Measurements from ENCODE around the gene RAB37.

Gene RAB37

DNA sequence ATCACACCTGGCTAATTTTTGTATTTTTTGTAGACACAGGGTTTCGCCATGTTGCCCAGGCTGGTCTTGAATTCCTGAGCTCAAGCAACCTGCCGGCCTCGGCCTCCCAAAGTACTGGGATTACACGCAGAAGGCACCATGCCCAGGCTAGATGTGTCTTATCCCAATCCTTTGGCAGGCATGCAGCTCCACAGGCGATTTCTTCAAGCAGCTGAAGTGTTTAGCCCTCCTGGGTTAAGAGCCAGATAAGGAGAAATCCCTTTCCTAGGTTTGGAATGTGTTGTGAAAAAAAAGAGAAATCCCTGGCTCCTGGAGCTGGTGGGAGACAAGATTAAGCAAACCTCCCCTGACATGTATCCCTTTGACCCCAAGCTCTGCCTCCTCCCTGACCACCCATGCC lies 9.3 kb downstream of the RAB37 start:
- no peak for DNase-seq

DNA sequence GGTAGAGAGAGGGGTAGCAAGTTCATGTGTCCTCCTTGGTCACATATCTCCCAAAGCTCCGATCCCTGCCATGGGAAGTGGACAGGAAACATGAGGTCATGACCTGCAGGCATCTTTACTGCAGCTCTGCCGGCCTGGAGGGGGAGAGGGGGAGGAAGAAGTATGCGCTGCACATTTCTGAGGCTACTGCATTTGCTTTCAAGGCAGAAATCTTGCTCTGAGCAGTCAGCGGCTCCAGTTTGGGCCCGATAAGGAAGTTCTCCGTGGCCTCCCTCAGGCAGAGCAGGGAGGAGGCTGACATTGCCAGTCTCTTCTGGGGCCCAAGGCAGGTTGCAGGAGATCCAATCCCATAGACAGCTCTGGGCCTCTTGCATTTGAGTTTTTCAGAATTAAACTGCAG lies 9.9 kb downstream of the RAB37 start:
- no peak for DNase-seq

DNA sequence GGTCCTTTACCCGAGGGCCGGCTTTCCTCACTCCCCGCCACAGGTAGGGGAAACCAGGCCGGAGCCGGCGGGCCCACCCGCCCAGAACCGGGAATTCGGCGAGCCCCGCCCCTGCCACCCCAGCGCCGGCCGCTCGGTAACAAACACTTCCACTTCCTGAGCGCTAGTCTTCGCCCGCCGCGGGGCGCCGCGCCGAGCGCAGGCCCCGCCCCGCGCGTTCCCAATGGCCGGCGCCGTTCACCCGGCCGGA lies 11.1 kb downstream of the RAB37 start:
- no peak for DNase-seq

DNA sequence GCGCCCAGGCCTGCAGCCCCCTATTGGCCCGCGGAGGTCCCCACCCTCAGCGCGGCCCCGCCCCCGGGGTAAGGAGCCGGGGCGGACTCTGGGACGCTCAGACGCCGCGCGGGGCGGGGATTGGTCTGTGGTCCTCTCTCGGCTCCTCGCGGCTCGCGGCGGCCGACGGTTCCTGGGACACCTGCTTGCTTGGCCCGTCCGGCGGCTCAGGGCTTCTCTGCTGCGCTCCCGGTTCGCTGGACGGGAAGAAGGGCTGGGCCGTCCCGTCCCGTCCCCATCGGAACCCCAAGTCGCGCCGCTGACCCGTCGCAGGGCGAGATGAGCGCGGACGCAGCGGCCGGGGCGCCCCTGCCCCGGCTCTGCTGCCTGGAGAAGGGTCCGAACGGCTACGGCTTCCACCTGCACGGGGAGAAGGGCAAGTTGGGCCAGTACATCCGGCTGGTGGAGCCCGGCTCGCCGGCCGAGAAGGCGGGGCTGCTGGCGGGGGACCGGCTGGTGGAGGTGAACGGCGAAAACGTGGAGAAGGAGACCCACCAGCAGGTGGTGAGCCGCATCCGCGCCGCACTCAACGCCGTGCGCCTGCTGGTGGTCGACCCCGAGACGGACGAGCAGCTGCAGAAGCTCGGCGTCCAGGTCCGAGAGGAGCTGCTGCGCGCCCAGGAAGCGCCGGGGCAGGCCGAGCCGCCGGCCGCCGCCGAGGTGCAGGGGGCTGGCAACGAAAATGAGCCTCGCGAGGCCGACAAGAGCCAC lies 11.6 kb downstream of the RAB37 start, which contains the start of gene NHERF1:
TSS of gene NHERF1 (plus strand) at position 100 of the 750 bp plus-strand sequence. CDS start at position 319, 219 bp downstream.
- DNase-seq: peak; percentile 93 to 94

DNA sequence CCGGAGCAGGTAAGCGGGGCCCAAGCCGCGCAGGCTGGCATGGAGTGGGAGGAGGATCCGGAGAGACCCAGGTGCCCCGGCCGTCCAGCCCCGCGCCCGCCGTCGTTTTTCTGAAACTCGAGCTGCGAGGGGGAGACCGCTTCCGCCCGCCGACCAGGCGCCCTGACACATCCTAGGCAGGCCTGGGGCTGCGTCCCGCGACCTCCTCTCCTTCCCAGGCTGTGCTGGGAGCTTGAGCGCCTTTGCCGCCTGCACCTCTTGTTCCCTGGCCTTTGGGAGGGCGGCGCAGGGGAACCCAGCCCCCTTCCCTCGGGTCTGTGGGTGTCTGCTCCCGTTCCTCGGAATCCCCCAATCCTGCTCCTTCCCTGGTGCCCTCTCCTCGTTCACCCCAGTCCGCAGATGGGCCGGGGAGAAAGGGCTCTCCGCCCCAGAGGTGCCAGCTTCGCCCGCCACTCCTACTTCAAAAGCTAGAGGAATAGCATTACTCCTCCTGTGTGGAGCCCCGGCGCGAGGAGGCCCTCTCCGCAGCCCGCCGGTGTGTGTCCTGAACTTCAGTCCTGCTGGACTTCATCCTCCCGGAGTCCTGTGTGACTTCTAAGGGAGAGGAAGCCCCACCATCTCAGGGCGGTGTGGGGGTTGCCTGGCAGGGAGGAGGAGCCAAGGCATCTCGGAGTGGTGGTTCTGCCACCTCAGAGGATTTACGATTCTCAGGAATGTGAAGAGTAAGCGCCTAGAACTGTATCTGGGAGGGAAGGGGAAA lies 12.4 kb downstream of the RAB37 start:
- DNase-seq: peak; percentile 58 to 62

DNA sequence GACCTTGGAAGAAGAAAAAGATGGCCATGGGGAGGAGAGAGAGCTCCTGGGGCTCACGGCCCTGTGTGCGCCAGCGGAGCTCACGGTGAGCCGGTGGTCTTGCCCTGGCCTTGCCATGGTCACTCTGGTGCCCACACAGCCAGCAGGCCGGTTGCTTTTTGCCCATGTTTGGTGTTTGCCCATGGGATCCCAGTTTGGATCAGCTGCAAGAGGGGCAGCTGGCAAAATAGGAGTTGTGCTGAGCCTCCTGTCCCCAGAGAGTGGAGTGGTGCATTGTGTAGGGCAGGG lies 12.9 kb downstream of the RAB37 start:
- no peak for DNase-seq

DNA sequence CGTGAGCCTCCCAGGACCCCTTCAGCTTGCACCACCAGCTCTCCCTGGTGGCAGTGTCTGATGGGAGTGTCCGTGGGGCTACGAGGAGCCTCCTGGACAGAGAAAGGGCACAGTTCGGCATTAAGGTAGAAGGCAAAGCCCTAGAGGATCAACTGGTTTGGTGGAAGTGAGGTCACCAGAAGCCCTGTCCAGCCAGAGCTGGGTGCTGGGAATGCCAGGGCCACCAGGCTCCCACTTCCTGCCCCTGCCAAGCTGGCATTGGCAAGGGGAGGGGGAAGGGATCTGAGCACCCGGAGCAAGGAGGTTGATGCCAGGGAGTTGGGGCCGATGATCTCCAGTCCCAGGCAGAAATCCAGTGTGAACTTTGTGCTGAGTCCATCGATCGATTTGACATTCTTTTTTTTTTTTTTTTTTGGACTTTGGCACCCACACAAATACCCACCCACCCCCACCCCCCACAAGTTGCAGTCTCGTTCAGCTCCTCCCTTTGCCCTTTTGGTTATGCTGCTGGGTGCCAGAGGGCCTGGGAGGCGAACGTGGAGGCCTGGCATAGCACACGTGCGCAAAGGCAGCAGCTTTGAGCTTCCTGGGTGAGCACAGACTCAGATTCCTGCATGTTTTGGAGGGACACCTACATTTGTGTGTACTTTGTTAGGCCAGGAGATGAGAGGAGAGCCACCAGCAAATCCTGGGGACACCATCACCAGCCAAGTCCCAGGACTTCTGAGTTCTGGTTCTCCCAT lies 13.4 kb downstream of the RAB37 start:
- peak in 1 of 2 experiments; percentile 48 for DNase-seq

DNA sequence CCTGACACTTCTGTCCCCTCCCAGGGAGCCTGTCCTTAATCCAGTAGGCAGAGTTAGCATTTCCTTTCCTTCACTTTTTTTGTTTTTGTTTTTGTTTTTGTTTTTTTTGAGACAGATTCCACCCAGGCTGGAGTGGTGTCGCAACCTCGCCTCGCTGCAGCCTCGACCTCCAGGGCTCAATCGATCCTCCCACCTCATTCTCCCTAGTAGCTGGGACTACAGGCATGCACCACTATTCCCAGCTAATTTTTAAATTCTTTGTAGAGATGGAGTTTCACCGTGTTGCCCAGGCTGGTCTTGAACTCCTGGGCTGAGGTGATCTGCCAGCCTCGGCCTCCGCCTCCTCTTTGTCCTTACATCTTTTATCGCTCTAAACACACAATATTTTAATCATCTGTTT lies 15.4 kb downstream of the RAB37 start:
- no peak for DNase-seq

DNA sequence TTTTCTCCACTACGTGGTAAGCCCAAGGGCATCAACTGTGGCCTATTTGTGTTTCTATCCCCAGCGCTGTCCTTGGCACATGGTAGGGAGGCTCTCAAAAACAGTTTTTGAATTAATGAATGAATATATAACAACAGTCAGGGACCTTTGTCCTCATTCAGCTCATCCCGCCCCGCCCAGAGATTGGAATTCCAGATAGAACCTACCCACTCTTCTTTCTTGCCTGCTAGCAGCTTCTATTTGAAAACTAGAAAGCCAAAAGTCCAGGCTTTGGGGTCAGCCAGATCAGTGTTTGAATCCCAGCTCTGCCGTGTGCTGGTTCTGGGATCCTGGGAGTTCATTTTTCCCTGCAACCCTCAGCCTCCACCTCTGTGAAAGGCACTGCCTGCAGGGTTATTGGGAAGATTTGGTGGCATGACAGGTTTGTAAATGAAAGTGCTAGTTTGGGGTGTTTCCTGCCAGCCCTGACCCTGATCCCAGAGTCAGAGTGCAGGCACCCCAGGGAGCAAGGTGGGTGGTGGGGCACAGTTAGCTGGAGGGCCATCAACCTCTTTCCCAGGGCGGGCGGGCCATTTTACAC lies 15.9 kb downstream of the RAB37 start:
- DNase-seq: no peak

DNA sequence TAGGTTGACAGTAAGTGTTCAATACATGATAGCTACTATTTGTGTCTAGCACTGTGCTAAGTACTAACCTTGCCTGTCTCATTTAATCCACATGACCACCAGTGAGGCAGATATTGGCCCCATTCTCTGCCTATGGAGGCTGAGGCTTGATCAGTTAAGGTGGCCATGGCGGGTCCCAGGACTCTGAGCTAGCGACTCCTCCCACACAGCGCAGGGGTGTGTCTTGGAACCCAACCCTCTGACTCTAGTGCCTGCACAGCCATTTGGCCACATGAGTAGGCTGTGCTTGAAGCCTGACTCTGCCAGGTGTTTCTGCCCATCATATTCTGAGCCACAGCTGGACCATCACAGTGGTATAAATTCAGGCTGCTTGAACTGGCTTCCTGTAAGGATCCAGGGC lies 17.8 kb downstream of the RAB37 start:
- no peak for DNase-seq

DNA sequence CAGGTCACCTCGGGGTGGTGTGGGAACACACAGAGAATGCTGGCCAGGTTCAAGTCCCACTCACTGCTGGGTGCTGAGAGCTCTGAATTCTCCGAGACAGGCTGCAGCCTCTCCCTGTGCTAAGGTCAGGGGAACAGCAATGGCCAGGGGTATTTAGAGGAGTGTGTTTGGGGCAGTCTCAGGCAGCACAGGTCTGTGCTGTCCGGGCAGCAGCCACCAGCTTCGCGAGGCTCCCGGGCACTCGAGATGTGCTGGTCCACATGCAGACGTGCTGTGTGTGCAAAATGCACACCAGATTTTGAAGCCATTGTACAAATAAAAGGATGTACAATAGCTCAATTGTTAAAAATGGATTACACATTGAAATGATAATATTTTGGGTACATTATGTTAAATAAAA lies 18.5 kb downstream of the RAB37 start:
- DNase-seq: no peak

DNA sequence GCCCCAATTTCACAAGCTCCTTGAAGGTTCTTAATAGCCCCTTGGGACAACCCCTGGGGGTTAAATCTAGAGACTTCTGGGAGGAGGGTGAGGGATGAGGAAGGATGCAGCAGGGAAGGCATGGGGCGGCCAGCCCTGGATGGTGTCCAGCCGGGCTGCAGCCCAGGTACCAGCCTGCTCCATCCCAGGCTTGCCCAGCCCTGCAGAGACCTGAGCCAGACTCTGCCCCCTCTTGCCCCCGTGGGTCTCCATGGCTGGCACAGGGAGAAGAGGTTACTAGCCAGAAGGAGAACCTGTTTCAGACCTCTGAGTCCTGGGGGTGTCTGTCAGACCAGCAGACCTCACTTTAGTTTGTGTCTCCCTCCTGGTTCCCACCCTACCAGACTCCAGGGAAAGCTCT lies 19.8 kb downstream of the RAB37 start:
- DNase-seq: no peak

DNA sequence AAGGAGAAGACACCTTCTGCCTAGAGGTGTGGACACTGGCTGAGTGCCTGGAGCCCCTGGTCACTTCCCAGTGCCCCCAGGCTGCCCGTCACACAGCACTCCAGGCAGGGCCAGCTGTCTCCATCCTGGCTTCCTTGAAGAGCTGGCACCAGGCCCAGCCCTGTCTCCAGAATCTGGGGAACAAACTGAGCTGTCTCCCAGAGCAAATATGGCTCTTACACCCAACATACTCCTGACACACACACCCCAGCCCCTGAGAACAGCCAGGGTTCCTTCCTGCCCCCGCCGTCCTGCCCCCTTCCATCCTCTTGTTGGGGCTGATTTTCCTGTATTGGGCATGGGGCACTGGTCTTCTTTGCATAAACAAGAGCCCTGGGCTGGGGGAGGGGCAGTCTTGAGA lies 20.4 kb downstream of the RAB37 start:
- DNase-seq: no peak

DNA sequence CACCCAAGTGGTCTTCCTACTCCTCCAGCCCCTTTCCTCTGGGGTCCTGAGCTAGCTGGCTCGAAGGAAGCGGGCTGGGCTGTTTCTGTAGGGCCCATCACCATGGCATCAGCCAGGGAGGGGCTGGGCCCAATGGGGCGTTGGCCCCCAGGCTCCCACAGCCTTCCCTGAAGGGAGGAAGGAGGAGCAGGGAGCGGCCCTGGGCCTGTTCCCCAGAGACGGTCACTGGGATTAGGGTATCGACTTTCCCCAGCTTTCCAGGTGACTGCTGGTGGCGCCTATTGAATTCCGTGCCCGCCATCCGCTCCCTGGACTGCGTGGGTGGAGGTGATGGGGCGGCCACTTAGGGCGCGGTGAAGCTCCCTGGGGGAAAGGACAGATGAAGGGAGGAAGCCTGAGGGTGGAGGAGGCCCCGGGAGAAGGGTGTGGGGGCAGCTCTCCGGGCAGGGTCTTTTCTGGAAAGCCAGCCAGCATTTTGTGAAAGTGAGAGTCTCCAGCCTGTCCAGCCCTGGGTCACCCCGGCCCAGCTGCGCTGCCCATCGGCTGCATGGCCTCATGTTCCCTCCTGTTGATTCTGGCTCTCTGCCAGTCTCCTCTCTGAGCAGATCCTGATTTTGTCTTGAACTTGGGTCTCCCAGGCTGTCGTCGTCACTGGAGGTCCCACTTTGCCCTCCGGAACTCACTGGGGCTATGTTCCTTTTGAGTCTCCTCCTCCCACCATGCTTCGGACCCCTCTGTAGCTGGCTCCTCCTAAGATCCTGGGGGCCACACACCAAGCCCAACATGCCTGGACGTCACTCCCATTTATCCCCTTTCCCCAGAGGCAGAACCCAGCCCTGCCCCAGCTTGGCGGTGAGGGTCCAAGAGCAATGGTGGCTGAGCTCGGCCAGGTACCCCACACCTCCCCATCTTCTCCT lies 21.1 kb downstream of the RAB37 start:
- DNase-seq: no peak

DNA sequence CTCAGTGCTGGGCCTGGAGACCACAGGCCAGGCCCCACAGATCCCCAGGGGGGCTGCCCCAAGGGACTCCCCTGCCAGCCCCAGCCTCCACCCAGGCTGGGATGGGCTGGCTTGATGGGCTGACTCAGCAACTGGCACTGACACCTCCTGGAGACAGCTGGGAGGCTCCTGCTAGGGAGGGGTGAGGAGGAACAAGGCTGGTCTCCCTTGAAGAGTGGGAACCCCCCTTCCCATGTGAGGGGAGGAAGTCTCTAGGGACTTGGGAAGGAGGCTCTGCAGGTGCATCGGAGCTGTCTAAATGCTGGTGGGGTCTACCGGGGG lies 21.8 kb downstream of the RAB37 start:
- DNase-seq: no peak

DNA sequence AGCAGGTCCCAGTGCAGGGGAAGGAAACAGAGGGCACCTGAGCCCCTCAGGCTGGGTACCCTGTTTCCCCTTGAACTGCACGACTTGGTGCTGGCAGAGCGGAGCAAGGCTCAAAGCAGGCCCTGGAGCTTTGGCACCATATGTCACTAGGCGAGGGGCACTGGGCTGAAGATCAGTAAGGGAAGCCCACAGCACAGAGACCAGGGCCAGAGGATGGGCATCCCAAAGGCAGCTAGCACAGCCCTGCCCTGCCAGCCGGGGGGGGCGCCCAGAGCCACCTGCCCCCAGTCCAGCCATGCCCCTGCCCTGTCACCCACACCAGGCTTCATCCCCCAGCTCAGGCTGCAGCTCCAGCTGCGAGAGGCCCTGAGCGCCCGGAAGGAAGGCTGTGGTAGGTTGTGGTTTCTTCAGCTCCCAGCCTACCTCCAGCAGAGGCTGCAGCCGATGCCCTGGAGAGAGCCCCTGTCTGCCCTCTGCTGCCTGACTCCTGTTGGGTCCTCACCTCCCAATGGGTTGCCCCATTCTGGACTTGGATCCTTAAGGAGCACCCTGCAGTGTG lies 22.3 kb downstream of the RAB37 start:
- peak in 1 of 2 experiments; percentile 59 for DNase-seq

DNA sequence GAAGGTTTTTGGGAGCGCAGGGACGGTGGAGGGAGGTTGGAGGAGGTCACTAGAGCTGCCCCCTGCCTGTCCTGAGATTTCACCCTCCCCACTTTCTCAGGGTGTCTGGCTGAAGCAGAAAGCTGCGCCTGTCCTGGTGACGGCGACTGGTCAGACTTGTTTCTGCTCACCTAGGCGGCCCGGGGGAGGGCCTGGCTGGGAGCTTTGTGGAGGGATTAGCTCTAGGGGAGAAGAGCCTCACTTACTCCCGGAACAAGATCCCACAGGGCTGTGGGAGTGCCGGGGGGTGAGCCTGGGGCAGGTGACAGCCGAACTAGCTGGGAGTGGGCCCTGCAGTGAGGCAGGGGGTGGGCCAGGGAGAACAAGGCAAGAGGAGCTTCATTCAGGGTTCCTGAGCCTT lies 22.9 kb downstream of the RAB37 start:
- DNase-seq: no peak

DNA sequence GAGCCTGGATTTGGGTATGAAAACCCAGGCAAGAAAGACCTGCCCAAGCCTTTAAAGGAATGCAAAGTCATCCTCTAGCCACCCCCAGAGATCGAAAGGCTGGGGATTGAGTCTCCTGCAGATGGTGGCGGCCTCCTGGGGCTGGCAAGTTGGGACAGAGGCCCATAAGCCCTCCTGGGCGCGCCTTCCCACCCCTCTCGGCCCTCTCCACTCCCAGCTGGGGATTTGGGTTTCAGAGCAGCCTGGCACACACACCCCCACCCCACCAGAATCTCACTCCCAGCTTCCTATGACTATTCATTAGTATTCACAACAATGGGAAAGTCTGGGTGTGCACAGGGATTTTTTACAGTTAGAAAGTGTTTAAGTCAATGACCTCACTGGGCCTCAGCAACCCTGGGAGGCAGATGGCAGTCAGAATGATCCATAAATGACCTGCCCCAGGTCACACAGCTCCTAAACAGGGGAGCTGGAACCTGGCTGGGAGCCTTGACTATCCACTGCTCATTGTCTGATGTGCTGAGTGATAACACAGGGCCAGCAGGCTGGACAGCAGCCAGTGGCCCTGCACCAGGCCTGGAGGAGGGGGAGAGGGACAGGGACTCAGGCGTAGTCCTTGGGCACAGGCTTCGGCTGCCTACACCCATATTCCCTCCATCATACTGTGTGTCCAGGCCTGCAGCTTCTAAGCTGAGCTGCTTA lies 23.5 kb downstream of the RAB37 start:
- no peak for DNase-seq

DNA sequence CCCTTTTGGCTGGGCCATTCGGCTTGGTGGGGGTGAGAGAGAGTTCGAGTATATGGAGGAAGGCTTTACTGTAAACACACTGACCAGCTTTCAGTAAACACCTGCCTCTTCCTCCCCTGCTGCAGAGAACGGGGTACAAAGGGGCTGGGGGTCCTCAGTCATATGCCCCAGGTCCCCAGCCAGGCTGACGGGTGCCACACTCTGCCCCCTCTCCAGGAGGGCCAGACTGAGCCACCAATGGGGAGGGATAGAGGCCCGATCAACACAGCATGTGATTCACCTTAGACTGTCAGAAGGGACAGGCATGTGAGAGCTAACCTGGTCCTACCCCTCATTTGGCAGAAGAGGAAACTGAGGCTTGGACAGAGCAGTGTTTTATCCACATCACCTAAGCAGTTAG lies 24.4 kb downstream of the RAB37 start:
- DNase-seq: no peak

DNA sequence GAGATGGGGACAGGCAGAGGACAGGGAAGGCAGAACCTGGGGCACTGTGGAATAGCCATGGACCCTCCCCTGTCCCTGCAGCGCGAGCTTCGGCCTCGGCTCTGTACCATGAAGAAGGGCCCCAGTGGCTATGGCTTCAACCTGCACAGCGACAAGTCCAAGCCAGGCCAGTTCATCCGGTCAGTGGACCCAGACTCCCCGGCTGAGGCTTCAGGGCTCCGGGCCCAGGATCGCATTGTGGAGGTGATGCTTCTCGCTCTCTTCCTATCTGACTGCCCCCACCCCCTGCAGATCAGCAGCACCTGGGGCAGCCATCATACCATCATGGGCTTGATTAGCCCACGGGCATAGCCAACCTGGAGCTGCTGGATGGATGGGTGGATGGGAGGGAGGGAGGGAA lies 24.9 kb downstream of the RAB37 start:
- no peak for DNase-seq

DNA sequence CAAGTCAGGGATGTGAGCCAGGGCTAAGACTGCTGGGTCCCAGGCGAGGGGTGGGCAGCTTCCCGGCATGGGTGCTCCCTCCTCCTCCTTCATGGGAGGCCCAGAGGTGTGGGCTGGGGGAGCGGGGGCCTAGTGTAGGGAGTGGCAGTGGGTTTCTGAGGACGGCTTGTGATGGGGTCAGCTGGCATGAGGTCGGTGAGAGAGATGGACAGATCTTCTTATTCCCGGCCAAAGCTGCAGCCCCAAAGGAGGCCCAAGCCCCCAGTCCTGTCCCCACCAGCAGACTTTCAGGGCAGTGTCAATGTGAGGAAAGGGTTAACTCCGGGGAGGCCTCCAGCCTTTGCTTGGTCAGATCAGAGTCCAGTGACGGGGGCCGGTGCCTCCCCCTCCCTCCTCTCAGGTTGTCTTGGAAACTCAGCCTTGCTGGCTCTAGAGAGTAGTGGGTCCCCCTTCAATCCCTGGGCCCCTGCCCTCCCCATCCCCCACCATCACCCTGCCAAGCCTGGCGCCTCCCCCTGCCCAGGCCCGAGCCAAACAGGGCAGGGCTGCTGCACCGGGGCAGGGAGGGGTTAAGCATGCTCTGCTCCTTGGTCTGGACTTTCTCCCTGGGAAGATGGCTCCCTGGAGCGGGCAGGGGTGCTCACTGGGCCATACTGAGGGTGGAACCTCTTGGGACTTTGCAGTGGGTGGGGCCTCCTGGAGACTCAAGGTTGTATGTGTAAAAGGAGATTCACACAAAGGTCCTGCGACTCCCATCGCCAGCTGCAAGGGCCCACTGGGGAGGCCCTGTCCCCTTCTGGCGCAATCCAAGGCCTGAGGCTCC lies 26.7 kb downstream of the RAB37 start:
- DNase-seq: no peak
